A549 (cell line): ENCODE results near the gene ANKRD28.

Experiments used
- PHF8 ChIP-seq: fragments of 200-600 bp; sonication (generic); IDR thresholded peaks from 2 replicates; pipeline ENCODE4 v1.6.1; 2016; ENCODE audit warnings: low read depth, mild to moderate bottlenecking, antibody characterized with exemption, moderate library complexity, borderline replicate concordance
- POLR2A ChIP-seq: IDR thresholded peaks from 2 replicates; pipeline ENCODE4 v1.6.1; 2012; ENCODE audit warnings: mild to moderate bottlenecking, low read length
- RAD21 ChIP-seq, 2 experiments: fragments of >200 bp in 1 of 2; sonication (Bioruptor Twin) in 1 of 2; formaldehyde crosslinking in 1 of 2; IDR thresholded peaks in 1 of 2; conservative IDR thresholded peaks in 1 of 2; 2 replicates in 1 of 2; 3 replicates in 1 of 2; pipeline ENCODE4 v1.6.1; 2012 to 2018; ENCODE audit warnings: inconsistent platforms in 1 of 2
- SREBF2 ChIP-seq: fragments of 450-650 bp; IDR thresholded peaks from 2 replicates; pipeline ENCODE4 v1.6.1; 2014; ENCODE audit warnings: mild to moderate bottlenecking, moderate library complexity
- ZFP36 ChIP-seq: fragments of 450-650 bp; IDR thresholded peaks from 2 replicates; pipeline ENCODE4 v1.6.1; 2014; ENCODE audit warnings: borderline replicate concordance; ENCODE audit not compliant: partially characterized antibody
- TF ChIP-seq, protein P1 (sequence below): fragments of >200 bp; sonication (Bioruptor Twin); formaldehyde crosslinking; IDR thresholded peaks from 3 replicates; pipeline ENCODE4 v1.5.1; 2016
- TF ChIP-seq, protein P2 (sequence below): IDR thresholded peaks from 2 replicates; pipeline ENCODE4 v1.6.1; 2012

DNA sequence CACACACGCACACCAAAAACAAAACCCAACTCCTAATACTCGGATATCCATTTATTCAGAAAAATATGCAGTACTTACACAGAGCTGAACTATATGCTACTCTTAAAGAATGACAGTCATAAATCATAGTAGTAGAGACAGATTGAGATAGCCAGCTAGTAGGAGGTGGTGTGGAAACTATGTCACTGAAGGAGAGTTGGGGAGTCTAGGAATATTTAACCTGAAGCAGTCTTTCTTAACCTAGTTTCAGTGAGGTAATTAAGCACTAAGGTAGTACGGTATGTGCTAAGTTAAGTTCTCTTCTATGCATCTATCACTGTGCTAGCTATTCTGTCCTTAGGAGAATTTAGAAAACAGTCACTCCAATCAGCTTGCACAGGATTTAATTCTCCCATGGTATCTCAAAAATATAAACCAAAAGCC is 54.2 kb downstream of the ANKRD28 start:
- TF ChIP-seq, protein P1, sequence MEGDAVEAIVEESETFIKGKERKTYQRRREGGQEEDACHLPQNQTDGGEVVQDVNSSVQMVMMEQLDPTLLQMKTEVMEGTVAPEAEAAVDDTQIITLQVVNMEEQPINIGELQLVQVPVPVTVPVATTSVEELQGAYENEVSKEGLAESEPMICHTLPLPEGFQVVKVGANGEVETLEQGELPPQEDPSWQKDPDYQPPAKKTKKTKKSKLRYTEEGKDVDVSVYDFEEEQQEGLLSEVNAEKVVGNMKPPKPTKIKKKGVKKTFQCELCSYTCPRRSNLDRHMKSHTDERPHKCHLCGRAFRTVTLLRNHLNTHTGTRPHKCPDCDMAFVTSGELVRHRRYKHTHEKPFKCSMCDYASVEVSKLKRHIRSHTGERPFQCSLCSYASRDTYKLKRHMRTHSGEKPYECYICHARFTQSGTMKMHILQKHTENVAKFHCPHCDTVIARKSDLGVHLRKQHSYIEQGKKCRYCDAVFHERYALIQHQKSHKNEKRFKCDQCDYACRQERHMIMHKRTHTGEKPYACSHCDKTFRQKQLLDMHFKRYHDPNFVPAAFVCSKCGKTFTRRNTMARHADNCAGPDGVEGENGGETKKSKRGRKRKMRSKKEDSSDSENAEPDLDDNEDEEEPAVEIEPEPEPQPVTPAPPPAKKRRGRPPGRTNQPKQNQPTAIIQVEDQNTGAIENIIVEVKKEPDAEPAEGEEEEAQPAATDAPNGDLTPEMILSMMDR, result no peak
- TF ChIP-seq SREBF2, result no peak
- TF ChIP-seq, protein P2, sequence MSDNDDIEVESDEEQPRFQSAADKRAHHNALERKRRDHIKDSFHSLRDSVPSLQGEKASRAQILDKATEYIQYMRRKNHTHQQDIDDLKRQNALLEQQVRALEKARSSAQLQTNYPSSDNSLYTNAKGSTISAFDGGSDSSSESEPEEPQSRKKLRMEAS, result no peak
- TF ChIP-seq POLR2A, result no peak
- no peak for TF ChIP-seq RAD21 (conservative IDR thresholded peaks at IDR 0.05 in 1 of 2, IDR thresholded peaks at IDR 0.05 in 1 of 2)
- no peak for TF ChIP-seq PHF8
- no peak for TF ChIP-seq ZFP36
